ENCODE data around the gene SH3RF3. TPM values are rescaled to one million over a fixed set of nuclear protein-coding genes. Genes with fewer than 3 reads are reported as not detected.

Gene SH3RF3
- total and polyA plus RNA-seq, 2 of the 13 experiments (the other 11 are each of a cell fraction or from before 2014, with no cell fraction given) = 0.04 TPM; not detected in 1

DNA sequence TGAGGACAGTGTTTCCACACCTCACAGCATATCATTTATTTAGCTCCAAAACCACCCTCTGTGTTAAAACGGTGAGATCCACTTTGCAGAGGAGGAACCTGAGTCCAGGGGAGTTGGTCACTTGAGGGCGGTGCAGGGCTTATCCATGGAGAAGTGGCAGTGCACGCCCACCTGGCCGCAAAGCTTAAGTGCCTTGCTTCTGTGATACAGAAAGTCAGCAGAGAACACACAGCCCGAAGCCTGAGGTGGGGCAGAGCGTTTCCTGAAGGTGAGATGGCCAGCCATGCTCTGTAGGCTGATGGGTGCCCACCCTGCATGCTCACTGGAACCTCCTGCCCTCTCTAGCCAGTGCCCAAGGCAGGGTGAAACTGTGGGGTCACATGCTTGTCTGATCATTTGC is 87.3 kb downstream of the SH3RF3 start:
- no peaks in the 10 kb centered on the region for H3K9me3 ChIP-seq (ENCODE audit: low read length)
- BruUV-seq (replicated peaks) = no TSS peak
- in situ Hi-C loops (cut with HindIII; ENCODE audit: extremely low pct_ligation_motif_present, low pct_unique_long_range_greater_than_20kb) = no loop called here
- H3K4me2 ChIP-seq (ENCODE audit: low read depth, low read length) = no peak overlapping the region
- POLR2A ChIA-PET = no interaction called here
- H3K9ac ChIP-seq (ENCODE audit: insufficient read depth, low read depth, low read length) = no peak overlapping the region
- DNase-seq (ENCODE audit: low spot score) (no peak), ATAC-seq (no peak), FAIRE-seq (no peak)
- CTCF ChIA-PET (ENCODE audit: low intra/inter-chr PET ratio, low total read pairs) = no interaction called here
- TF ChIP-seq GABPA (IDR thresholded peaks at IDR 0.05; ENCODE audit: low read depth, low read length) = no peak
- no peak for TF ChIP-seq GABPA (CRISPR knock-in tag; IDR thresholded peaks at IDR 0.05; ENCODE audit: low read depth)
- TF ChIP-seq, protein P1, sequence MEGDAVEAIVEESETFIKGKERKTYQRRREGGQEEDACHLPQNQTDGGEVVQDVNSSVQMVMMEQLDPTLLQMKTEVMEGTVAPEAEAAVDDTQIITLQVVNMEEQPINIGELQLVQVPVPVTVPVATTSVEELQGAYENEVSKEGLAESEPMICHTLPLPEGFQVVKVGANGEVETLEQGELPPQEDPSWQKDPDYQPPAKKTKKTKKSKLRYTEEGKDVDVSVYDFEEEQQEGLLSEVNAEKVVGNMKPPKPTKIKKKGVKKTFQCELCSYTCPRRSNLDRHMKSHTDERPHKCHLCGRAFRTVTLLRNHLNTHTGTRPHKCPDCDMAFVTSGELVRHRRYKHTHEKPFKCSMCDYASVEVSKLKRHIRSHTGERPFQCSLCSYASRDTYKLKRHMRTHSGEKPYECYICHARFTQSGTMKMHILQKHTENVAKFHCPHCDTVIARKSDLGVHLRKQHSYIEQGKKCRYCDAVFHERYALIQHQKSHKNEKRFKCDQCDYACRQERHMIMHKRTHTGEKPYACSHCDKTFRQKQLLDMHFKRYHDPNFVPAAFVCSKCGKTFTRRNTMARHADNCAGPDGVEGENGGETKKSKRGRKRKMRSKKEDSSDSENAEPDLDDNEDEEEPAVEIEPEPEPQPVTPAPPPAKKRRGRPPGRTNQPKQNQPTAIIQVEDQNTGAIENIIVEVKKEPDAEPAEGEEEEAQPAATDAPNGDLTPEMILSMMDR (CRISPR knock-in tag; IDR thresholded peaks at IDR 0.05) = peak; percentile 25; the same call in 1 of the 2 replicates
- TF ChIP-seq MTA3 (CRISPR knock-in tag; IDR thresholded peaks at IDR 0.05) = no peak
- TF ChIP-seq, protein P2, sequence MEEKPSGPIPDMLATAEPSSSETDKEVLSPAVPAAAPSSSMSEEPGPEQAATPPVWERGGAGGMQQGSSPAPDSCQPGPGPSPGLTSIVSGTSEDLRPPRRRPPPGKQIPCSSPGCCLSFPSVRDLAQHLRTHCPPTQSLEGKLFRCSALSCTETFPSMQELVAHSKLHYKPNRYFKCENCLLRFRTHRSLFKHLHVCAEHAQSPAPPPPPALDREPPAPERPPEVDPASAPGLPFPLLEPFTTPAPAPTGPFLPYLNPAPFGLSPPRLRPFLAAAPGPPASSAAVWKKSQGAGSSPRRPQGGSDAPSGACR (CRISPR knock-in tag; IDR thresholded peaks at IDR 0.05) = no peak
- 61% methylated on average over 6 of the region's 6 CpGs for WGBS (ENCODE audit: low lambda C conversion rate)
- peaks cover 36% of the 10 kb centered on the region for H3K4me1 ChIP-seq (ENCODE audit: insufficient read depth, low read length)
- H3K36me3 ChIP-seq (replicated peaks in 1 of 2; ENCODE audit: control insufficient read depth in 1 of 2, insufficient read depth in 2 of 2, low read length in 2 of 2) = no peaks in the 10 kb centered on the region
- intact Hi-C loops (cut with micrococcal nuclease; ENCODE audit: unreplicated experiment) = no loop called here
- no peak overlapping the region for H3K27ac ChIP-seq (ENCODE audit: extremely low read length, insufficient read depth, low read length)
- H3K27me3 ChIP-seq (ENCODE audit: control insufficient read depth in 1 of 2, insufficient read depth in 2 of 2, low read length in 2 of 2) = peaks cover 0 to 9% of the 10 kb centered on the region in 2 experiments; a peak in 2 of 5 replicates
- H2AFZ ChIP-seq (ENCODE audit: low read length) = no peak overlapping the region
- H3K79me2 ChIP-seq (ENCODE audit: insufficient read depth, low read length) = no peaks in the 10 kb centered on the region
- no peaks in the 10 kb centered on the region for H4K20me1 ChIP-seq (ENCODE audit: insufficient read depth, low read length)
- H3K4me3 ChIP-seq (replicated peaks in 1 of 3; ENCODE audit: insufficient read depth in 1 of 3, low read depth in 2 of 3, low read length in 3 of 3) = no peak overlapping the region
